Stimulated activated memory B cell treated with anti-CD40 and anti-IgM and Interleukin-4, amounts not matched to agents 10 μg/mL and 1 μg/mL and 100 μg/mL, for 72 hours (primary cell): ENCODE results near the gene CDCP1.
"Not testable (repeated sequence)": the region's sequence is repeated elsewhere in the genome, so short reads cannot be mapped to it uniquely, and the experiment has no call there.

Experiments
- ATAC-seq: fragments of 150-1000 bp; cut with Tn5 transposase; 2 replicates; pipeline ENCODE4 v1.10.0; 2021
- H3K27ac Mint-ChIP-seq: one replicate; pipeline ENCODE4 v1.8.0; 2022; ENCODE audit warnings: mild to moderate bottlenecking, mixed read lengths
- H3K27me3 Mint-ChIP-seq: one replicate; pipeline ENCODE4 v1.8.0; 2022; ENCODE audit warnings: mixed read lengths
- H3K36me3 Mint-ChIP-seq: one replicate; pipeline ENCODE4 v1.8.0; 2022; ENCODE audit warnings: mixed read lengths
- H3K4me1 Mint-ChIP-seq: one replicate; pipeline ENCODE4 v1.8.0; 2022; ENCODE audit warnings: mixed read lengths
- H3K4me3 Mint-ChIP-seq: one replicate; pipeline ENCODE4 v1.8.0; 2022; ENCODE audit warnings: mild to moderate bottlenecking, moderate library complexity, mixed read lengths
- H3K9me3 Mint-ChIP-seq: one replicate; pipeline ENCODE4 v1.8.0; 2022; ENCODE audit warnings: mixed read lengths

CDCP1 gene

GRCh38 chr3:45078256-45078655, 67.9 kb downstream of the CDCP1 start:
- H3K27me3 Mint-ChIP-seq, result peaks cover 13% of the 10 kb centered on the region
- not testable (repeated sequence) for ATAC-seq, H3K9me3 Mint-ChIP-seq, H3K4me1 Mint-ChIP-seq, H3K36me3 Mint-ChIP-seq, H3K4me3 Mint-ChIP-seq, H3K27ac Mint-ChIP-seq

GRCh38 chr3:45075821-45076625, 70.2 kb downstream of the CDCP1 start:
- Mint-ChIP-seq H3K27ac (no peak overlapping the region), H3K9me3 (no peaks in the 10 kb centered on the region)
- no peak for ATAC-seq

GRCh38 chr3:45071075-45071474, 75.1 kb downstream of the CDCP1 start:
- Mint-ChIP-seq H3K9me3 (no peaks in the 10 kb centered on the region), H3K4me3 (no peak overlapping the region), H3K4me1 (no peaks in the 10 kb centered on the region), H3K27ac (no peak overlapping the region), H3K36me3 (no peaks in the 10 kb centered on the region), H3K27me3 (peaks cover 40% of the 10 kb centered on the region)
- no peak for ATAC-seq

More at GRCh38 chr3:45075821-45076625, 70.2 kb downstream of the CDCP1 start:
- Mint-ChIP-seq H3K4me3 (no peak overlapping the region), H3K27me3 (peaks cover 13% of the 10 kb centered on the region), H3K36me3 (no peaks in the 10 kb centered on the region), H3K4me1 (no peaks in the 10 kb centered on the region)

GRCh38 chr3:45067941-45068340, 78.2 kb downstream of the CDCP1 start:
- H3K27ac Mint-ChIP-seq, result no peak overlapping the region

GRCh38 chr3:45067486-45067885, 78.7 kb downstream of the CDCP1 start:
- Mint-ChIP-seq H3K4me1 (no peaks in the 10 kb centered on the region), H3K27ac (no peak overlapping the region), H3K9me3 (no peaks in the 10 kb centered on the region), H3K4me3 (no peak overlapping the region), H3K36me3 (no peaks in the 10 kb centered on the region), H3K27me3 (peaks cover 33% of the 10 kb centered on the region)
- no peak for ATAC-seq

More at GRCh38 chr3:45067941-45068340, 78.2 kb downstream of the CDCP1 start:
- no peaks in the 10 kb centered on the region for H3K9me3 Mint-ChIP-seq
- no peaks in the 10 kb centered on the region for H3K36me3 Mint-ChIP-seq
- no peak overlapping the region for H3K4me3 Mint-ChIP-seq
- no peak for ATAC-seq
- peaks cover 33% of the 10 kb centered on the region for H3K27me3 Mint-ChIP-seq
- no peaks in the 10 kb centered on the region for H3K4me1 Mint-ChIP-seq

- Mint-ChIP-seq H3K27ac (no peak overlapping the region), H3K27me3 (peaks cover 33% of the 10 kb centered on the region), H3K9me3 (no peaks in the 10 kb centered on the region), H3K36me3 (no peaks in the 10 kb centered on the region), H3K4me1 (no peaks in the 10 kb centered on the region), H3K4me3 (no peak overlapping the region)
- no peak for ATAC-seq
Measured at GRCh38 chr3:45066109-45066801, 79.9 kb downstream of the CDCP1 start.

GRCh38 chr3:45065373-45065720, 80.8 kb downstream of the CDCP1 start:
- no peaks in the 10 kb centered on the region for H3K9me3 Mint-ChIP-seq
- no peak overlapping the region for H3K27ac Mint-ChIP-seq
- H3K36me3 Mint-ChIP-seq, result no peaks in the 10 kb centered on the region
- ATAC-seq, result no peak
- peaks cover 33% of the 10 kb centered on the region for H3K27me3 Mint-ChIP-seq
- no peaks in the 10 kb centered on the region for H3K4me1 Mint-ChIP-seq
- H3K4me3 Mint-ChIP-seq, result no peak overlapping the region

- H3K36me3 Mint-ChIP-seq, result no peaks in the 10 kb centered on the region
- no peak for ATAC-seq
- H3K4me1 Mint-ChIP-seq, result no peaks in the 10 kb centered on the region
- H3K27me3 Mint-ChIP-seq, result peaks cover 39% of the 10 kb centered on the region
- no peak overlapping the region for H3K27ac Mint-ChIP-seq
- no peaks in the 10 kb centered on the region for H3K9me3 Mint-ChIP-seq
- H3K4me3 Mint-ChIP-seq, result no peak overlapping the region
Measured at GRCh38 chr3:45064512-45065372, 81.4 kb downstream of the CDCP1 start.

- Mint-ChIP-seq H3K27me3 (peaks cover 35% of the 10 kb centered on the region), H3K4me3 (no peak overlapping the region), H3K36me3 (no peaks in the 10 kb centered on the region), H3K27ac (no peak overlapping the region), H3K9me3 (no peaks in the 10 kb centered on the region), H3K4me1 (no peaks in the 10 kb centered on the region)
- ATAC-seq, result no peak
Measured at GRCh38 chr3:45062697-45063070, 83.5 kb downstream of the CDCP1 start.

- H3K27ac Mint-ChIP-seq, result no peak overlapping the region
- H3K4me1 Mint-ChIP-seq, result no peaks in the 10 kb centered on the region
- no peaks in the 10 kb centered on the region for H3K36me3 Mint-ChIP-seq
- no peak overlapping the region for H3K4me3 Mint-ChIP-seq
- ATAC-seq, result no peak
- no peaks in the 10 kb centered on the region for H3K9me3 Mint-ChIP-seq
- peaks cover 27% of the 10 kb centered on the region for H3K27me3 Mint-ChIP-seq
Measured at GRCh38 chr3:45060165-45060892, 85.8 kb downstream of the CDCP1 start.

GRCh38 chr3:45059132-45059531, 87.0 kb downstream of the CDCP1 start:
- H3K4me3 Mint-ChIP-seq, result no peak overlapping the region
- no peak overlapping the region for H3K27ac Mint-ChIP-seq
- no peaks in the 10 kb centered on the region for H3K4me1 Mint-ChIP-seq
- H3K9me3 Mint-ChIP-seq, result no peaks in the 10 kb centered on the region
- no peak for ATAC-seq
- H3K36me3 Mint-ChIP-seq, result no peaks in the 10 kb centered on the region
- peaks cover 27% of the 10 kb centered on the region for H3K27me3 Mint-ChIP-seq

GRCh38 chr3:45057557-45057956, 88.6 kb downstream of the CDCP1 start:
- no peak for ATAC-seq
- no peak overlapping the region for H3K27ac Mint-ChIP-seq
- H3K36me3 Mint-ChIP-seq, result no peaks in the 10 kb centered on the region
- H3K4me3 Mint-ChIP-seq, result no peak overlapping the region
- H3K4me1 Mint-ChIP-seq, result no peaks in the 10 kb centered on the region
- no peaks in the 10 kb centered on the region for H3K9me3 Mint-ChIP-seq
- peaks cover 27% of the 10 kb centered on the region for H3K27me3 Mint-ChIP-seq

- no peak for ATAC-seq
- H3K4me3 Mint-ChIP-seq, result no peak overlapping the region
- H3K4me1 Mint-ChIP-seq, result no peaks in the 10 kb centered on the region
- H3K9me3 Mint-ChIP-seq, result no peaks in the 10 kb centered on the region
- H3K36me3 Mint-ChIP-seq, result no peaks in the 10 kb centered on the region
- H3K27ac Mint-ChIP-seq, result no peak overlapping the region
- peaks cover 27% of the 10 kb centered on the region for H3K27me3 Mint-ChIP-seq
Measured at GRCh38 chr3:45056608-45057301, 89.4 kb downstream of the CDCP1 start.

GRCh38 chr3:45055411-45056143, 90.6 kb downstream of the CDCP1 start:
- Mint-ChIP-seq H3K9me3 (no peaks in the 10 kb centered on the region), H3K27me3 (peaks cover 33% of the 10 kb centered on the region), H3K36me3 (no peaks in the 10 kb centered on the region), H3K4me1 (no peaks in the 10 kb centered on the region), H3K27ac (no peak overlapping the region), H3K4me3 (no peak overlapping the region)
- no peak for ATAC-seq
